ENCODE measurements around the gene CFAP20. TPM values are rescaled to one million over a fixed set of nuclear protein-coding genes. Genes with fewer than 3 reads are reported as not detected.
A peak's percentile ranks its signal among the peaks of the same experiment; 100 is the strongest.

CFAP20 gene
- polyA plus RNA-seq, 2 of the 4 experiments (the other 2 are of a cell fraction), result 45.3 to 53.1 TPM

DNA sequence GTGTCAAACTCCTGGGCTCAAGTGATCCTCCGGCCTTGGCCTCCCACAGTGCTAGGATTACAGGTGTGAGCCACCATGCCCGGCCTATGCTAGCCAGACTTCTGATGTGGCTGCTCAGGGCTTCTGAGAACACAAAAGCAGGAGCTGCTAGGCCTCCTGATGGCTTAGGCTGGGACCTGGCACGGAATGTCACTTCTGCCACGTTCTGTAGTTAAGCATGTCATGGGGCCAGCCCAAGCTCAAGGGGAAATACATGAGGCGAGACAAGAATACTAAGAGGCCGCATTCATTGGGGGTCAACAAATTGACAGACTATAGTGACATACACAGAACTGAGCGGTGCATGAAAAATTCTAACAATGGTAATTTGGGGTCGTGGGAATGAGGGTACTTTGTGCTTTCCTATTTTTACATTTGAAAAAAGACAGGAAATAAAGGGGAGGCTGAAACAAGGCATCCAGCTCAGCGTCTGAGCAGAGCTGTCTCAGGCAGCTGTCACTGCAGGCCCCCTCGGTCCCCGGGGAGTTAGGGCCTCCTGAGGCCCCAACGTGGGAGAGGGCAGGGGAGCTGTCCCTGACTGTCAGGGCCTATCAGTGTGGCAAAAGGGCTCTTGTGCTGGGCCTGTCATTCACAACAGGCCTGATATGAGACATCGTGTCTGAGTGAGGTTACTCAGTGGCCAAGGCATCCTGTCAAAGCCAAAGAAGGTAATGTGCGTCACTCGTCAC is 26.4 kb downstream of the CFAP20 start:
- WGBS (ENCODE audit: missing lambda C conversion rate), result 81% methylated on average over 15 of the region's 15 CpGs
- Histone ChIP-seq H3K4me1 (peaks cover 12% of the 10 kb centered on the region), H3K27ac (no peak overlapping the region), H3K9me3 (no peaks in the 10 kb centered on the region), H3K4me2 (no peak overlapping the region), H3K4me3 (no peak overlapping the region)
- no peak for DNase-seq (ENCODE audit: low read depth in 1 of 2, low spot score in 1 of 2)
- no peak for FAIRE-seq
- ATAC-seq, result no peak
- TF ChIP-seq JUN (IDR thresholded peaks at IDR 0.05) (no peak), RFX5 (IDR thresholded peaks at IDR 0.05) (no peak), EP300 (IDR thresholded peaks at IDR 0.05) (no peak), GATA3 (IDR thresholded peaks at IDR 0.05; ENCODE audit: borderline replicate concordance) (no peak), NPAS2 (CRISPR knock-in tag; IDR thresholded peaks at IDR 0.05; ENCODE audit: borderline replicate concordance) (no peak), RAD21 (conservative IDR thresholded peaks at IDR 0.05 in 1 of 2, IDR thresholded peaks at IDR 0.05 in 1 of 2) (no peak), SREBF2 (IDR thresholded peaks at IDR 0.05) (no peak), HEYL (CRISPR knock-in tag; IDR thresholded peaks at IDR 0.05) (no peak), POLR2AphosphoS2 (conservative IDR thresholded peaks at IDR 0.05; ENCODE audit: low read length) (no peak), HOXB5 (CRISPR knock-in tag; IDR thresholded peaks at IDR 0.05) (no peak), NR3C1 (IDR thresholded peaks at IDR 0.05) (no peak)
- TF ChIP-seq, protein P1, sequence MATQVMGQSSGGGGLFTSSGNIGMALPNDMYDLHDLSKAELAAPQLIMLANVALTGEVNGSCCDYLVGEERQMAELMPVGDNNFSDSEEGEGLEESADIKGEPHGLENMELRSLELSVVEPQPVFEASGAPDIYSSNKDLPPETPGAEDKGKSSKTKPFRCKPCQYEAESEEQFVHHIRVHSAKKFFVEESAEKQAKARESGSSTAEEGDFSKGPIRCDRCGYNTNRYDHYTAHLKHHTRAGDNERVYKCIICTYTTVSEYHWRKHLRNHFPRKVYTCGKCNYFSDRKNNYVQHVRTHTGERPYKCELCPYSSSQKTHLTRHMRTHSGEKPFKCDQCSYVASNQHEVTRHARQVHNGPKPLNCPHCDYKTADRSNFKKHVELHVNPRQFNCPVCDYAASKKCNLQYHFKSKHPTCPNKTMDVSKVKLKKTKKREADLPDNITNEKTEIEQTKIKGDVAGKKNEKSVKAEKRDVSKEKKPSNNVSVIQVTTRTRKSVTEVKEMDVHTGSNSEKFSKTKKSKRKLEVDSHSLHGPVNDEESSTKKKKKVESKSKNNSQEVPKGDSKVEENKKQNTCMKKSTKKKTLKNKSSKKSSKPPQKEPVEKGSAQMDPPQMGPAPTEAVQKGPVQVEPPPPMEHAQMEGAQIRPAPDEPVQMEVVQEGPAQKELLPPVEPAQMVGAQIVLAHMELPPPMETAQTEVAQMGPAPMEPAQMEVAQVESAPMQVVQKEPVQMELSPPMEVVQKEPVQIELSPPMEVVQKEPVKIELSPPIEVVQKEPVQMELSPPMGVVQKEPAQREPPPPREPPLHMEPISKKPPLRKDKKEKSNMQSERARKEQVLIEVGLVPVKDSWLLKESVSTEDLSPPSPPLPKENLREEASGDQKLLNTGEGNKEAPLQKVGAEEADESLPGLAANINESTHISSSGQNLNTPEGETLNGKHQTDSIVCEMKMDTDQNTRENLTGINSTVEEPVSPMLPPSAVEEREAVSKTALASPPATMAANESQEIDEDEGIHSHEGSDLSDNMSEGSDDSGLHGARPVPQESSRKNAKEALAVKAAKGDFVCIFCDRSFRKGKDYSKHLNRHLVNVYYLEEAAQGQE (IDR thresholded peaks at IDR 0.05), result no peak
- TF ChIP-seq, protein P2, sequence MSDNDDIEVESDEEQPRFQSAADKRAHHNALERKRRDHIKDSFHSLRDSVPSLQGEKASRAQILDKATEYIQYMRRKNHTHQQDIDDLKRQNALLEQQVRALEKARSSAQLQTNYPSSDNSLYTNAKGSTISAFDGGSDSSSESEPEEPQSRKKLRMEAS (IDR thresholded peaks at IDR 0.05), result no peak
- TF ChIP-seq, protein P3, sequence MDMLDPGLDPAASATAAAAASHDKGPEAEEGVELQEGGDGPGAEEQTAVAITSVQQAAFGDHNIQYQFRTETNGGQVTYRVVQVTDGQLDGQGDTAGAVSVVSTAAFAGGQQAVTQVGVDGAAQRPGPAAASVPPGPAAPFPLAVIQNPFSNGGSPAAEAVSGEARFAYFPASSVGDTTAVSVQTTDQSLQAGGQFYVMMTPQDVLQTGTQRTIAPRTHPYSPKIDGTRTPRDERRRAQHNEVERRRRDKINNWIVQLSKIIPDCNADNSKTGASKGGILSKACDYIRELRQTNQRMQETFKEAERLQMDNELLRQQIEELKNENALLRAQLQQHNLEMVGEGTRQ (IDR thresholded peaks at IDR 0.05), result no peak
- ChIA-PET POLR2A (no interaction called here), CTCF (interaction anchor here (0.6 to 1.5 kb wide), 5 partner anchors 10 to 79 kb away, joined by 3 to 5 read pairs (median 3); no protein-coding TSS in a partner anchor)

DNA sequence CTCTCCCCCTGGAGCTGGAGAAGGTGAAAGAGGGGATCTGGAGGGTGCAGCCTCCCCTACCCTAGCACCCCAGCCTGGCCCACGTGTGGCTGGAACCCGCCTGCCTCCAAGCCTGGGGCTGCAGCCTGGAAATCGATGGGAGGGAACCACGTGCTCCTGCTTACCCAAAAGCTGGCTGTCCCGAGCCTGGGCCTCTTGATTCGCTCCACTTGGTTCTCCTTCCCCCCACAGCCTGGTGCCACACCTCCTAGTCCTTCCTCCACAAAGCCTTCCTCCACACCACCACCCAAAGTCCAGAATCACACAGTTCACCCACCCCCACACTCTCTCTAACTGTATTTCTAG is 29.3 kb downstream of the CFAP20 start:
- ATAC-seq (no peak), FAIRE-seq (no peak), DNase-seq (ENCODE audit: low read depth in 1 of 2, low spot score in 1 of 2) (no peak)
- 66% methylated on average over 6 of the region's 6 CpGs for WGBS (ENCODE audit: missing lambda C conversion rate)
- CTCF ChIA-PET, result interaction anchor here (0.7 to 5.6 kb wide), 5 partner anchors 9 to 198 kb away, joined by 3 to 35 read pairs (median 4); no protein-coding TSS in a partner anchor
- Histone ChIP-seq H3K27ac (peak overlapping the region in 1 of 2 experiments; percentile 19; a peak in 1 of 6 replicates), H3K4me1 (peaks cover 15% of the 10 kb centered on the region), H3K9me3 (no peaks in the 10 kb centered on the region), H3K4me2 (no peak overlapping the region), H3K4me3 (no peak overlapping the region)
- POLR2A ChIA-PET, result no interaction called here
- TF ChIP-seq, protein P3 (IDR thresholded peaks at IDR 0.05), result no peak
- TF ChIP-seq FOSB (CRISPR knock-in tag; IDR thresholded peaks at IDR 0.05), result no peak
- TF ChIP-seq, protein P1 (IDR thresholded peaks at IDR 0.05), result no peak
- TF ChIP-seq ESRRA (IDR thresholded peaks at IDR 0.05; ENCODE audit: borderline replicate concordance, low read length), result no peak
- no peak for TF ChIP-seq FOXS1 (CRISPR knock-in tag; IDR thresholded peaks at IDR 0.05)
- TF ChIP-seq ZFP36 (IDR thresholded peaks at IDR 0.05; ENCODE audit: borderline replicate concordance, partially characterized antibody), result no peak
- TF ChIP-seq, protein P4, sequence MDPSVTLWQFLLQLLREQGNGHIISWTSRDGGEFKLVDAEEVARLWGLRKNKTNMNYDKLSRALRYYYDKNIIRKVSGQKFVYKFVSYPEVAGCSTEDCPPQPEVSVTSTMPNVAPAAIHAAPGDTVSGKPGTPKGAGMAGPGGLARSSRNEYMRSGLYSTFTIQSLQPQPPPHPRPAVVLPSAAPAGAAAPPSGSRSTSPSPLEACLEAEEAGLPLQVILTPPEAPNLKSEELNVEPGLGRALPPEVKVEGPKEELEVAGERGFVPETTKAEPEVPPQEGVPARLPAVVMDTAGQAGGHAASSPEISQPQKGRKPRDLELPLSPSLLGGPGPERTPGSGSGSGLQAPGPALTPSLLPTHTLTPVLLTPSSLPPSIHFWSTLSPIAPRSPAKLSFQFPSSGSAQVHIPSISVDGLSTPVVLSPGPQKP (IDR thresholded peaks at IDR 0.05; ENCODE audit: low read depth, low read length), result no peak
- TF ChIP-seq, protein P2 (IDR thresholded peaks at IDR 0.05), result no peak
- no peak for TF ChIP-seq CHD2 (IDR thresholded peaks at IDR 0.05; ENCODE audit: low read length, partially characterized antibody)
- no peak for TF ChIP-seq MAFK (IDR thresholded peaks at IDR 0.05; ENCODE audit: partially characterized antibody)
- TF ChIP-seq, protein P5, sequence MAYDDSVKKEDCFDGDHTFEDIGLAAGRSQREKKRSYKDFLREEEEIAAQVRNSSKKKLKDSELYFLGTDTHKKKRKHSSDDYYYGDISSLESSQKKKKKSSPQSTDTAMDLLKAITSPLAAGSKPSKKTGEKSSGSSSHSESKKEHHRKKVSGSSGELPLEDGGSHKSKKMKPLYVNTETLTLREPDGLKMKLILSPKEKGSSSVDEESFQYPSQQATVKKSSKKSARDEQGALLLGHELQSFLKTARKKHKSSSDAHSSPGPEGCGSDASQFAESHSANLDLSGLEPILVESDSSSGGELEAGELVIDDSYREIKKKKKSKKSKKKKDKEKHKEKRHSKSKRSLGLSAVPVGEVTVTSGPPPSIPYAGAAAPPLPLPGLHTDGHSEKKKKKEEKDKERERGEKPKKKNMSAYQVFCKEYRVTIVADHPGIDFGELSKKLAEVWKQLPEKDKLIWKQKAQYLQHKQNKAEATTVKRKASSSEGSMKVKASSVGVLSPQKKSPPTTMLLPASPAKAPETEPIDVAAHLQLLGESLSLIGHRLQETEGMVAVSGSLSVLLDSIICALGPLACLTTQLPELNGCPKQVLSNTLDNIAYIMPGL (CRISPR knock-in tag; IDR thresholded peaks at IDR 0.05; ENCODE audit: borderline replicate concordance), result no peak

Measured in A549 (cell line).